Omental fat pad (tissue), 4 donors: ENCODE measurements around the gene MAML1. TPM values are rescaled to one million over a fixed set of nuclear protein-coding genes. Genes with fewer than 3 reads are reported as not detected.

Experiments used
- ATAC-seq: fragments of 150-250 bp; one replicate; pipeline ENCODE4 v1.9.1; 2016; ENCODE audit warnings: mild to moderate bottlenecking, moderate library complexity; ENCODE audit not compliant: low FRiP score
- DNase-seq: peaks from one replicate; pipeline ENCODE4 v3.0.0-alpha.2; 2019; ENCODE audit warnings: low spot score
- total RNA-seq, 4 donors: library from RNA; depleted of rRNA; stranded (reverse); fragments of >200 nt; gene quantifications; one replicate each; pipeline ENCODE4 v1.1.0, GENCODE V29; 2016
- TF ChIP-seq, protein P1 (sequence below), 3 donors: fragments of 450-650 bp; IDR thresholded peaks; one replicate each; pipeline ENCODE4 v1.5.1; 2016 to 2017; ENCODE audit warnings: antibody characterized with exemption in 3 of 3, mild to moderate bottlenecking in 3 of 3, moderate library complexity in 2 of 3

The MAML1 gene
- total RNA-seq, 4 donors from 2014 or later, result 12.6 to 28.1 (median 21.1) TPM

DNA sequence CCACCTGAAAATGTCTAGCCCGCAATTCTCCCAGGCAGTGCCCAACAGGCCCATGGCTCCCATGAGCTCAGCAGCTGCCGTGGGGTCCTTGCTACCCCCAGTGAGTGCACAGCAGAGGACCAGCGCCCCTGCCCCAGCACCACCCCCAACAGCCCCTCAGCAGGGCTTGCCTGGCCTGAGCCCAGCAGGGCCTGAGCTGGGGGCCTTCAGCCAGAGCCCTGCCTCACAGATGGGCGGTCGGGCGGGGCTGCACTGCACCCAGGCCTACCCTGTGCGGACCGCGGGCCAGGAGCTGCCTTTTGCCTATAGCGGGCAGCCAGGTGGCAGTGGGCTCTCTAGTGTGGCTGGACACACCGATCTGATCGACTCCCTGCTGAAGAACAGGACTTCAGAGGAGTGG lies 41.8 kb downstream of the MAML1 start:
- no peak for DNase-seq
- TF ChIP-seq, protein P1, sequence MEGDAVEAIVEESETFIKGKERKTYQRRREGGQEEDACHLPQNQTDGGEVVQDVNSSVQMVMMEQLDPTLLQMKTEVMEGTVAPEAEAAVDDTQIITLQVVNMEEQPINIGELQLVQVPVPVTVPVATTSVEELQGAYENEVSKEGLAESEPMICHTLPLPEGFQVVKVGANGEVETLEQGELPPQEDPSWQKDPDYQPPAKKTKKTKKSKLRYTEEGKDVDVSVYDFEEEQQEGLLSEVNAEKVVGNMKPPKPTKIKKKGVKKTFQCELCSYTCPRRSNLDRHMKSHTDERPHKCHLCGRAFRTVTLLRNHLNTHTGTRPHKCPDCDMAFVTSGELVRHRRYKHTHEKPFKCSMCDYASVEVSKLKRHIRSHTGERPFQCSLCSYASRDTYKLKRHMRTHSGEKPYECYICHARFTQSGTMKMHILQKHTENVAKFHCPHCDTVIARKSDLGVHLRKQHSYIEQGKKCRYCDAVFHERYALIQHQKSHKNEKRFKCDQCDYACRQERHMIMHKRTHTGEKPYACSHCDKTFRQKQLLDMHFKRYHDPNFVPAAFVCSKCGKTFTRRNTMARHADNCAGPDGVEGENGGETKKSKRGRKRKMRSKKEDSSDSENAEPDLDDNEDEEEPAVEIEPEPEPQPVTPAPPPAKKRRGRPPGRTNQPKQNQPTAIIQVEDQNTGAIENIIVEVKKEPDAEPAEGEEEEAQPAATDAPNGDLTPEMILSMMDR (IDR thresholded peaks at IDR 0.05), result no peak
- no peak for ATAC-seq

- TF ChIP-seq, protein P1 (IDR thresholded peaks at IDR 0.05), result no peak
- ATAC-seq, result no peak
- DNase-seq, result no peak
These were observed 43.9 kb downstream of the MAML1 start for GRCh38 chr5:179776411-179776938.

- DNase-seq (no peak), ATAC-seq (no peak)
- TF ChIP-seq, protein P1 (IDR thresholded peaks at IDR 0.05), result no peak
These were observed 44.8 kb downstream of the MAML1 start for GRCh38 chr5:179777456-179777855.

DNA sequence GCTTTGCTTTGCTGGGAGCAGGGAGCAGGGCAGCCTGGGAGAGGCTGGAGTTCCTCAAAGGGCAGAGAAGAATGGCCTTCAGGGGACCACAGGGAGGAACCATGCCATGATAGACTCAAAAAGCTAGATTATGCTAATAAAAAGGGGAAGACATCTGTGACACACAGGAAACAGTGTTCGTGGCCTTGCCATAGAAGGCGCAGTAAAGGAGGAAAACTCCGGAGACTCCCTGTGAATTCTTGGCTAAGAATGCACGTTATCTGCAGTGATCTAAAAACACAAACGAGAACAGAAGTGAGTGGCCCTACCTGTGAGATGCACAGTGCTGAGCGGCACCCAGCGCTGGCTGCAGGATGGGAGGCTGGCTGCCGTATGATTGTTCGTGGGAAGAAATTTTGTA lies 45.3 kb downstream of the MAML1 start:
- TF ChIP-seq, protein P1 (IDR thresholded peaks at IDR 0.05), result no peak
- ATAC-seq (no peak), DNase-seq (no peak)

DNA sequence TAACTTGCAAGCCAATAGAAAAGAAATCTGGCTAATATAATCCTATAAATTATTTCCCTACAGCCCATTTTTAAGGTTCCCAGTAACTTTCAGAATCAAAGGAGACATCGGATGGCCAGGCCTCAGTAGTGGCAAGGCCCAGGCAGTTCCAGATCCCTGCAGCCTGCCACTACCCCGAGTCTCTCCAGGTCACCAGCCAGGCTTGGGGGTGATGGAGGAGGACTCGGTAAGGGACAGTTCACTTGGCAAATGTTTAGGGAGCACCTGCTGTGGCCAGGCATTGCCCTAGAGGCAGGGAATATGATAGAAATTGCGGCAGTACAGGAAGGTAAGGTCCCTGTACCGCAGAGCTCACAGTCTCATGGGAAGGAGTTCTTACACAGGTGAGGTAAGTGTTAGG lies 46.0 kb downstream of the MAML1 start:
- no peak for DNase-seq
- no peak for ATAC-seq
- TF ChIP-seq, protein P1 (IDR thresholded peaks at IDR 0.05), result no peak

- no peak for DNase-seq
- TF ChIP-seq, protein P1 (IDR thresholded peaks at IDR 0.05), result no peak
These were observed 47.2 kb downstream of the MAML1 start for GRCh38 chr5:179779826-179780225.

DNA sequence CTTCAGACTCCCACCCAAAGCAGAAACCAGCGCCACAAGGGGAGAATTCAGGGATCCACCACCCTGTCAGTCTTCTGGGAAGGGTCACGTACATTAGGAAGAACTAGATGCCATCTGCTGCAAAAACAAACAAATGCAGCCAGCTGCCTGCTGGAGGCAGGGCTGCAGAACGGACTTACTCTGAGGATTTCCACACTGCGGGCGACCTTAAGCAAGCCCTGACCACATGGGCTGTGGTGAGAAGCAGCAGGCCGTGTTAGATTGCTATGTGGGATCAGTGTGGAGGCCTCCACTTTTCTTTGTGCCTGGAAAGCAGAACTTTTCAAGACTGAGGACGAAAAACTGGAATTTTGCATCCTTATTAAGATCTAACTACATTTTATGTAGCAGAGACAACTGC lies 47.7 kb downstream of the MAML1 start:
- TF ChIP-seq, protein P1 (IDR thresholded peaks at IDR 0.05), result no peak
- no peak for ATAC-seq
- no peak for DNase-seq

More at GRCh38 chr5:179779826-179780225, 47.2 kb downstream of the MAML1 start:
- ATAC-seq, result no peak
